H9 (cell line): ENCODE data around the gene TRIM67. TPM values are rescaled to one million over a fixed set of nuclear protein-coding genes. Genes with fewer than 3 reads are reported as not detected.
A peak's percentile ranks its signal among the peaks of the same experiment; 100 is the strongest.

Source experiments
- DNase-seq: peaks from one replicate; pipeline ENCODE4 v3.0.0-alpha.2; 2017
- H2AFZ ChIP-seq: one replicate; pipeline ENCODE4 v1.6.1; 2013; ENCODE audit warnings: mild to moderate bottlenecking, low read length, control low read depth, moderate library complexity
- H2AK5ac ChIP-seq: 2 replicates; pipeline ENCODE4 v1.6.1; 2013; ENCODE audit warnings: low read length, control low read depth, mixed read lengths; ENCODE audit not compliant: insufficient read length
- H2BK120ac ChIP-seq: one replicate; pipeline ENCODE4 v1.6.1; 2013; ENCODE audit warnings: low read depth, mild to moderate bottlenecking, low read length, control low read depth, inconsistent platforms; ENCODE audit not compliant: poor library complexity, severe bottlenecking
- H2BK12ac ChIP-seq: 2 replicates; pipeline ENCODE4 v1.6.1; 2013; ENCODE audit warnings: low read length, control low read depth, mixed read lengths, low read depth; ENCODE audit not compliant: insufficient read length
- H2BK15ac ChIP-seq: 2 replicates; pipeline ENCODE4 v1.6.1; 2013; ENCODE audit warnings: low read depth, low read length, control low read depth
- H2BK20ac ChIP-seq: one replicate; pipeline ENCODE4 v1.6.1; 2013; ENCODE audit warnings: low read depth, mild to moderate bottlenecking, low read length, control low read depth, inconsistent platforms; ENCODE audit not compliant: poor library complexity, severe bottlenecking
- H2BK5ac ChIP-seq: 2 replicates; pipeline ENCODE4 v1.6.1; 2013; ENCODE audit warnings: low read length, control low read depth, mixed read lengths; ENCODE audit not compliant: insufficient read length
- H3K14ac ChIP-seq: 2 replicates; pipeline ENCODE4 v1.6.1; 2013; ENCODE audit warnings: low read length, control low read depth; ENCODE audit not compliant: insufficient read depth
- H3K18ac ChIP-seq: 2 replicates; pipeline ENCODE4 v1.6.1; 2013; ENCODE audit warnings: low read depth, mild to moderate bottlenecking, mixed read lengths, low read length, control low read depth; ENCODE audit not compliant: insufficient read length
- H3K23ac ChIP-seq: 2 replicates; pipeline ENCODE4 v1.6.1; 2013; ENCODE audit warnings: low read length, control low read depth, mixed read lengths, low read depth; ENCODE audit not compliant: insufficient read length
- H3K23me2 ChIP-seq: 2 replicates; pipeline ENCODE4 v1.6.1; 2013; ENCODE audit warnings: low read depth, mild to moderate bottlenecking, mixed read lengths, low read length, control low read depth; ENCODE audit not compliant: insufficient read length, poor library complexity, severe bottlenecking
- H3K27ac ChIP-seq: 2 replicates; pipeline ENCODE4 v1.5.1; 2013; ENCODE audit warnings: low read length, control low read depth, mixed read lengths, low read depth; ENCODE audit not compliant: insufficient read length
- H3K27me3 ChIP-seq: 2 replicates; pipeline ENCODE4 v1.6.1; 2013; ENCODE audit warnings: low read length, control low read depth, inconsistent platforms; ENCODE audit not compliant: insufficient read depth
- H3K4ac ChIP-seq: 2 replicates; pipeline ENCODE4 v1.6.1; 2013; ENCODE audit warnings: low read depth, mild to moderate bottlenecking, control low read depth, inconsistent platforms, low read length, moderate library complexity
- H3K4me1 ChIP-seq: 2 replicates; pipeline ENCODE4 v1.6.1; 2013; ENCODE audit warnings: low read length, control low read depth, inconsistent platforms; ENCODE audit not compliant: insufficient read depth
- H3K4me2 ChIP-seq: 2 replicates; pipeline ENCODE4 v1.6.1; 2013; ENCODE audit warnings: low read length, control low read depth, mixed read lengths; ENCODE audit not compliant: insufficient read length, insufficient read depth
- H3K56ac ChIP-seq: 2 replicates; pipeline ENCODE4 v1.6.1; 2013; ENCODE audit warnings: low read depth, mild to moderate bottlenecking, mixed read lengths, low read length, control low read depth; ENCODE audit not compliant: insufficient read length
- H3K79me1 ChIP-seq: 2 replicates; pipeline ENCODE4 v1.6.1; 2013; ENCODE audit warnings: low read depth, mild to moderate bottlenecking, moderate library complexity, low read length, control low read depth, inconsistent platforms; ENCODE audit not compliant: insufficient read depth, poor library complexity, severe bottlenecking
- H3K79me2 ChIP-seq: 2 replicates; pipeline ENCODE4 v1.6.1; 2013; ENCODE audit warnings: low read length, control low read depth, inconsistent platforms; ENCODE audit not compliant: insufficient read depth
- H3K9ac ChIP-seq: 2 replicates; pipeline ENCODE4 v1.6.1; 2013; ENCODE audit warnings: low read length, control low read depth, mixed read lengths; ENCODE audit not compliant: insufficient read length; ENCODE audit errors: extremely low read depth
- H3K9me3 ChIP-seq: one replicate; pipeline ENCODE4 v1.6.1; 2013; ENCODE audit warnings: low read depth, low read length, inconsistent platforms; ENCODE audit not compliant: control insufficient read depth
- H3T11ph ChIP-seq: one replicate; pipeline ENCODE4 v1.6.1; 2013; ENCODE audit warnings: mild to moderate bottlenecking, low read length, control low read depth, inconsistent platforms
- H4K20me1 ChIP-seq: one replicate; pipeline ENCODE4 v1.6.1; 2013; ENCODE audit not compliant: control insufficient read depth, insufficient read length, insufficient read depth
- H4K5ac ChIP-seq: 2 replicates; pipeline ENCODE4 v1.6.1; 2013; ENCODE audit warnings: low read depth, mild to moderate bottlenecking, mixed read lengths, low read length, control low read depth; ENCODE audit not compliant: insufficient read length
- H4K8ac ChIP-seq: replicated peaks from 2 replicates; pipeline ENCODE4 v1.6.1; 2013; ENCODE audit warnings: low read length, control low read depth, mixed read lengths, low read depth; ENCODE audit not compliant: insufficient read length
- H4K91ac ChIP-seq: 2 replicates; pipeline ENCODE4 v1.6.1; 2013; ENCODE audit warnings: low read depth, mild to moderate bottlenecking, moderate library complexity, mixed read lengths, low read length, control low read depth; ENCODE audit not compliant: insufficient read length
- H3K27ac Mint-ChIP-seq, 3 experiments: 2 replicates in 2 of 3; 3 replicates in 1 of 3; pipeline ENCODE4 v1.8.0; 2020 to 2021; ENCODE audit warnings: mixed read lengths in 3 of 3, mild to moderate bottlenecking in 1 of 3, moderate library complexity in 1 of 3
- H3K27me3 Mint-ChIP-seq: 2 replicates; pipeline ENCODE4 v1.8.0; 2021; ENCODE audit warnings: low read depth, mild to moderate bottlenecking, moderate library complexity, mixed read lengths
- H3K36me3 Mint-ChIP-seq, 3 experiments: 2 replicates in 2 of 3; 3 replicates in 1 of 3; pipeline ENCODE4 v1.8.0; 2020 to 2021; ENCODE audit warnings: low read depth in 3 of 3, mixed read lengths in 3 of 3; ENCODE audit not compliant: insufficient read depth in 1 of 3
- H3K4me1 Mint-ChIP-seq, 2 experiments: 2 replicates each; pipeline ENCODE4 v1.8.0; 2020; ENCODE audit warnings: mixed read lengths in 2 of 2
- H3K4me3 Mint-ChIP-seq, 2 experiments: 2 replicates in 1 of 2; 3 replicates in 1 of 2; pipeline ENCODE4 v1.8.0; 2020 to 2021; ENCODE audit warnings: mild to moderate bottlenecking in 2 of 2, mixed read lengths in 2 of 2, moderate library complexity in 1 of 2
- H3K9me3 Mint-ChIP-seq, 2 experiments: 2 replicates in 1 of 2; 3 replicates in 1 of 2; pipeline ENCODE4 v1.8.0; 2020; ENCODE audit warnings: mild to moderate bottlenecking in 2 of 2, mixed read lengths in 2 of 2, moderate library complexity in 1 of 2
- WGBS: extraction: QIAGEN DNeasy Blood & Tissue Kit; methylation state at CpG from one replicate; pipeline ENCODE4 v1.1.7; 2013; ENCODE audit warnings: missing lambda C conversion rate, low lambda C conversion rate, mixed read lengths; ENCODE audit not compliant: insufficient read length; ENCODE audit errors: extremely low coverage; 5-methylcytosine and 5-hydroxymethylcytosine counted together
- total RNA-seq: library from RNA; stranded (reverse); gene quantifications from 2 replicates; pipeline ENCODE4 v1.2.1, GENCODE V29; 2021
- TF ChIP-seq, protein P1 (sequence below): fragments of 200-600 bp; sonication (generic); conservative IDR thresholded peaks from 3 replicates; pipeline ENCODE4 v1.8.0; 2021; ENCODE audit warnings: antibody characterized with exemption, mild to moderate bottlenecking

Gene TRIM67
- total RNA-seq, 1 experiment from 2014 or later: not detected

DNA sequence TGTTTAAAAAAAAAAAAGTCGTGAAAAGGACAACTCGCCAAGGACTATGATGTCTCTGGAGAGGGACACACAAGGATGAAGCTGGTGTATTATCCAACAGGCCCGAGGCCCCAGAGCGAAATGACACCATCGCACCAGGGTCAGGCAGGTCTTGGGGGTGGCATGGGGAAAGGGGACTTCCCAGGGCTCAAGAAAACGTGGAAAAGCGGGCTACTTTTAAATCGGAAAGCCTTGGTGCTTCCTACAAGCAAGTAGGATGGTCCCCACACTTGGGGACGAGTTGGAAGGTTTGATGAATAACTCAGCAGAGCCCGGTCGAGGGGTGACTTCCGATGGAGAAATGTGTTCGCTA, 78.6 kb downstream of the TRIM67 start:
- Histone ChIP-seq H3K79me1 (no peaks in the 10 kb centered on the region), H3K9ac (peak overlapping the region; percentile 65), H2BK20ac (no peak overlapping the region), H3K56ac (no peak overlapping the region), H2BK12ac (no peak overlapping the region), H2BK15ac (no peak overlapping the region), H3K14ac (no peak overlapping the region; the same call in 1 of the 2 replicates), H4K8ac (no peak overlapping the region), H3K27me3 (no peaks in the 10 kb centered on the region), H3K9me3 (no peaks in the 10 kb centered on the region), H3K79me2 (no peaks in the 10 kb centered on the region), H3K4me2 (peak overlapping the region; percentile 90), H2BK5ac (no peak overlapping the region), H3K23ac (no peak overlapping the region), H4K5ac (no peak overlapping the region), H2AK5ac (no peak overlapping the region), H3K18ac (no peak overlapping the region), H2AFZ (peak overlapping the region; percentile 65), H3T11ph (no peak overlapping the region), H2BK120ac (no peak overlapping the region), H4K20me1 (no peaks in the 10 kb centered on the region), H3K23me2 (peaks cover 14% of the 10 kb centered on the region), H3K4me1 (no peaks in the 10 kb centered on the region), H3K4ac (no peak overlapping the region), H3K27ac (no peak overlapping the region), H4K91ac (no peak overlapping the region)
- Mint-ChIP-seq H3K27me3 (no peaks in the 10 kb centered on the region), H3K4me3 (peak overlapping the region; percentile 93 to 95), H3K36me3 (peaks cover 0 to 19% (median 15%) of the 10 kb centered on the region in 3 experiments; a peak in 5 of 7 replicates), H3K27ac (peak overlapping the region; percentile 20 to 95 (median 82); a peak in 4 of 7 replicates), H3K4me1 (peaks cover 17 to 18% of the 10 kb centered on the region in 2 experiments), H3K9me3 (no peaks in the 10 kb centered on the region)
- TF ChIP-seq, protein P1, sequence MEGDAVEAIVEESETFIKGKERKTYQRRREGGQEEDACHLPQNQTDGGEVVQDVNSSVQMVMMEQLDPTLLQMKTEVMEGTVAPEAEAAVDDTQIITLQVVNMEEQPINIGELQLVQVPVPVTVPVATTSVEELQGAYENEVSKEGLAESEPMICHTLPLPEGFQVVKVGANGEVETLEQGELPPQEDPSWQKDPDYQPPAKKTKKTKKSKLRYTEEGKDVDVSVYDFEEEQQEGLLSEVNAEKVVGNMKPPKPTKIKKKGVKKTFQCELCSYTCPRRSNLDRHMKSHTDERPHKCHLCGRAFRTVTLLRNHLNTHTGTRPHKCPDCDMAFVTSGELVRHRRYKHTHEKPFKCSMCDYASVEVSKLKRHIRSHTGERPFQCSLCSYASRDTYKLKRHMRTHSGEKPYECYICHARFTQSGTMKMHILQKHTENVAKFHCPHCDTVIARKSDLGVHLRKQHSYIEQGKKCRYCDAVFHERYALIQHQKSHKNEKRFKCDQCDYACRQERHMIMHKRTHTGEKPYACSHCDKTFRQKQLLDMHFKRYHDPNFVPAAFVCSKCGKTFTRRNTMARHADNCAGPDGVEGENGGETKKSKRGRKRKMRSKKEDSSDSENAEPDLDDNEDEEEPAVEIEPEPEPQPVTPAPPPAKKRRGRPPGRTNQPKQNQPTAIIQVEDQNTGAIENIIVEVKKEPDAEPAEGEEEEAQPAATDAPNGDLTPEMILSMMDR: no peak
- no peak for DNase-seq
- WGBS: no CpG with 5 or more reads among the region's 13 CpGs
